ENCODE results near the gene IL1RAP.
"Not testable (repeated sequence)": the region's sequence is repeated elsewhere in the genome, so short reads cannot be mapped to it uniquely, and the experiment has no call there.

- not testable (repeated sequence) for TF ChIP-seq CTCF (conservative IDR thresholded peaks at IDR 0.05; ENCODE audit: low read depth in 2 of 2); EZH2phosphoT487 (IDR thresholded peaks at IDR 0.05; ENCODE audit: unreplicated experiment); EZH2 (IDR thresholded peaks at IDR 0.05; ENCODE audit: low read depth, unreplicated experiment); JUNB (IDR thresholded peaks at IDR 0.05; ENCODE audit: unreplicated experiment)
- TF ChIP-seq, protein P1, sequence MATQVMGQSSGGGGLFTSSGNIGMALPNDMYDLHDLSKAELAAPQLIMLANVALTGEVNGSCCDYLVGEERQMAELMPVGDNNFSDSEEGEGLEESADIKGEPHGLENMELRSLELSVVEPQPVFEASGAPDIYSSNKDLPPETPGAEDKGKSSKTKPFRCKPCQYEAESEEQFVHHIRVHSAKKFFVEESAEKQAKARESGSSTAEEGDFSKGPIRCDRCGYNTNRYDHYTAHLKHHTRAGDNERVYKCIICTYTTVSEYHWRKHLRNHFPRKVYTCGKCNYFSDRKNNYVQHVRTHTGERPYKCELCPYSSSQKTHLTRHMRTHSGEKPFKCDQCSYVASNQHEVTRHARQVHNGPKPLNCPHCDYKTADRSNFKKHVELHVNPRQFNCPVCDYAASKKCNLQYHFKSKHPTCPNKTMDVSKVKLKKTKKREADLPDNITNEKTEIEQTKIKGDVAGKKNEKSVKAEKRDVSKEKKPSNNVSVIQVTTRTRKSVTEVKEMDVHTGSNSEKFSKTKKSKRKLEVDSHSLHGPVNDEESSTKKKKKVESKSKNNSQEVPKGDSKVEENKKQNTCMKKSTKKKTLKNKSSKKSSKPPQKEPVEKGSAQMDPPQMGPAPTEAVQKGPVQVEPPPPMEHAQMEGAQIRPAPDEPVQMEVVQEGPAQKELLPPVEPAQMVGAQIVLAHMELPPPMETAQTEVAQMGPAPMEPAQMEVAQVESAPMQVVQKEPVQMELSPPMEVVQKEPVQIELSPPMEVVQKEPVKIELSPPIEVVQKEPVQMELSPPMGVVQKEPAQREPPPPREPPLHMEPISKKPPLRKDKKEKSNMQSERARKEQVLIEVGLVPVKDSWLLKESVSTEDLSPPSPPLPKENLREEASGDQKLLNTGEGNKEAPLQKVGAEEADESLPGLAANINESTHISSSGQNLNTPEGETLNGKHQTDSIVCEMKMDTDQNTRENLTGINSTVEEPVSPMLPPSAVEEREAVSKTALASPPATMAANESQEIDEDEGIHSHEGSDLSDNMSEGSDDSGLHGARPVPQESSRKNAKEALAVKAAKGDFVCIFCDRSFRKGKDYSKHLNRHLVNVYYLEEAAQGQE (IDR thresholded peaks at IDR 0.05; ENCODE audit: unreplicated experiment), result not testable (repeated sequence)
Measured at GRCh38 chr3:190677868-190678267, 164.0 kb downstream of the IL1RAP start.
